Stimulated activated CD4-positive, alpha-beta T cell treated with anti-CD3 and anti-CD28 coated beads, TNF-alpha, amount 100 ng/mL, for 48 hours (primary cell): Measurements from ENCODE around the gene MESP2.

Experiments used
- DNase-seq, 3 donors: peaks; one replicate each; pipeline ENCODE4 v3.0.0-alpha.2; 2020; ENCODE audit warnings: low read depth in 3 of 3

Gene MESP2

DNA sequence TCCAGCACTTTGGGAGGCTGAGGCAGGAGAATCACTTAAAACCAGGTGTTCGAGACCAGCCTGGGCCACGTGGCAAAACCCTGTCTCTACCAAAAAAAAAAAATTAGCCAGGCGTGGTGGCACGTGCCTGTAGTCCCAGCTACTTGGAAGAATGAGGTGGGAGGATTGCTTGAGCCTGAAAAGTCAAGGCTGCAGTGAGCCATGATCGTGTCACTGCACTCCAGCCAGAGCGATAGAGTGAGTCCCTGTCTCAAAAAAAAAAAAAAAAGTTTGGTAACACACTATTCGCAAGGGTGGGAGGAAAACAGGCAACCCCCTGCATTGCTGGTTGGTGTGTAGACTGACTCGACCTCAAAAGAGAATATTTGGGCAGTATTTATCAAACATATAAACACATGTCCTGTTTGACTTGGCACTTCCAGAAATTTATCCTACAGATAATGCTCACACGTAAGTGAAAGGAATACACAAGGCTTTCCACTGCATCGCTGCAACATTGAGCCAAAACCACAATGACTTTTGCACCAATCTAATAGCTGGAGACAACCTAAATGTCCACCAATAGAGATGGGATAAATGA is 41.7 kb downstream of the MESP2 start:
- no peak for DNase-seq

DNA sequence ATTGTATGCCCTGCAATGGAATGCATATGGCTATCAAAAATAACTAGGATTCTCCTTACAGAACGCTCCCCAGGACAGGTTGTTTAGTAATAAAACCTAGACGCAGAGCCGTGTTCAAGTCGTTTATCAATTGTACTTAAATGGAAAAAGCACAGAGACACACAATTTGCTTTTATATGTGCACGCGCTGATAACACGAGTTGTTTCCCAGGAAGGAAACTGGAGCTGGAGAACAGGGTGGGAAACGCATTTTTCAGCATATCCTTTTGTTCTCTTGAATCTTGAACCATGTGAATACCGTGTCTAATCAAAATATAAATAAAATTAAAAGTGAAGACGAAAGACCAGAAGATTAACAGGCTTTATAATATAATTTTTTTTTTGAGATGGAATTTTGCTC is 42.2 kb downstream of the MESP2 start:
- DNase-seq = no peak

DNA sequence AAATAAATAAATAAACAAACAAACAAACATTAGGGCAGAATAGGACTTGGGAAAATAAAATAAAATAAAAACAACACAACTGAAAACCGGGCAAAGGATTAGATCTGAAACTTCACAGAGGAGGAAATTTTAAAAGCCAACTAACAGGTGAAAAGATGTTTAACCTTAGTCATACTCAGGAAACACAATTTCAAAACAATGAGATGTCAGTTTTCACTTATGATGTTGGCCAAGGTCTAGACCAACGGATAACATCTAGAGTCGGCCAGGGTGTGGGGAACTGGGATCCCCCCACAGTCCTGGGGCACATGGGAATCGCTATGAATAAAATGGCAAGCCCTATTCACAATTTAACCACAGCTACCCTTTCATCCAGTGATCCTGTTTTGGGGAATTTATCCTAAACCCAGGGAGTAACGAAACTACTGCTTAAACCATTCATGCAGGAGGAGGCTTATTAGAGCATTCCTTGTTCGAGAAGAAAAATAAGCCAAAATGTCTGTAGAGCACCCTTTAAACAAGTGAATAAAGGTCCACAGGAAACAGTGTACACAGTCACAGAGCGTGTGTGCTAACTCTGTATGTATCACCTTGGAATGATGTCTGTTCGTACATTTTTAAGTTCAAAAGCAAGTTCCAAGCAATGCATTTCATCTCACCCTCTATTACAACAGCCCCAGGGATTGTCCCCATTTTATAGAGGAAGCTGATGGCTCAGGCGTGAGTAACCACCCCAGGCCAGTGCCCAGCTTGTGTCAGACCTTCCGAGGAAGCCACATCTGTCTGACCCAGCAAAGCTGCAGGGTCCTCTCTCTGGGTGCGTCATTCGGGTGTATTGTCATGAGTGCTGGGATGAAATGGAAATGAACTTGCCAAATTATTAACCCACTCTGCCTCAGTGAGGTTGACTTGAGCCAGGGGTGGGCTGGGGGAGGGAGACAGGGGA is 44.8 kb downstream of the MESP2 start:
- no peak for DNase-seq

DNA sequence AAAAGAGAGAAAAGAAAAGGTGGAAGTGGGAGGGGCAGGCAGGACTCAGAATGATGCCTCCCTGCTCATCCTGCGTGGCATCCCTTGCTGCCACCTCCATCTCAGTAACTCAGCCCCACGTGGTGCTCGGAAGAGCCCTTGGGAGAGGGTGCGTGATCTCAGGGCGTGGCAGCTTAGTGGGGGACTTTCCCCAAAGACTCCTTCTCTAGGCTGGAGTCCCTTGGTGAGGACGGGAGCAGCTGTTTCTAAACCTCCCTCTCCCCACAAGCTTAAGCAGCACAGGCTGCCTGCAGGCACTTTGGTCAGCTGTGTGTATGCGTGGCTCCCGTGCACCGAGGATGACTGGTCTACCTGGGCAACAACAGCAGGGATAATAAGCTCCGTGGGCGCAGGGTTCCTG is 45.9 kb downstream of the MESP2 start:
- no peak for DNase-seq

DNA sequence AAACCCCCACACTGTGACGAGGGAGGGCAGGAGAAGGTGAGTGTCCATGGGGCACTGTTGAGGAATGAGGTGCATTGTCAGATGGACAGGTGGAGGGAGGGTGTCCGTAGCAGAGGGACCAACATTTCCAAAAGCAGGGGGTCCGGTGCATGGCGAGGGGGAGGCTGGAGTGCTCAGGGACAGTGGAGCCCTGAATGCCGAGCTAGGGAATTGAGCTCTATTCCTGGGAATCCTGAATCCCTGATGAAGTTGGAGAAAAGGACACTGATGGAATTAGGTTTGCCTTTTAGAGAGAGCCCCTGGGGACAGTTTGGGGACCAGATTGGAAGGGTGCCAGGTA is 46.4 kb downstream of the MESP2 start:
- DNase-seq = no peak

DNA sequence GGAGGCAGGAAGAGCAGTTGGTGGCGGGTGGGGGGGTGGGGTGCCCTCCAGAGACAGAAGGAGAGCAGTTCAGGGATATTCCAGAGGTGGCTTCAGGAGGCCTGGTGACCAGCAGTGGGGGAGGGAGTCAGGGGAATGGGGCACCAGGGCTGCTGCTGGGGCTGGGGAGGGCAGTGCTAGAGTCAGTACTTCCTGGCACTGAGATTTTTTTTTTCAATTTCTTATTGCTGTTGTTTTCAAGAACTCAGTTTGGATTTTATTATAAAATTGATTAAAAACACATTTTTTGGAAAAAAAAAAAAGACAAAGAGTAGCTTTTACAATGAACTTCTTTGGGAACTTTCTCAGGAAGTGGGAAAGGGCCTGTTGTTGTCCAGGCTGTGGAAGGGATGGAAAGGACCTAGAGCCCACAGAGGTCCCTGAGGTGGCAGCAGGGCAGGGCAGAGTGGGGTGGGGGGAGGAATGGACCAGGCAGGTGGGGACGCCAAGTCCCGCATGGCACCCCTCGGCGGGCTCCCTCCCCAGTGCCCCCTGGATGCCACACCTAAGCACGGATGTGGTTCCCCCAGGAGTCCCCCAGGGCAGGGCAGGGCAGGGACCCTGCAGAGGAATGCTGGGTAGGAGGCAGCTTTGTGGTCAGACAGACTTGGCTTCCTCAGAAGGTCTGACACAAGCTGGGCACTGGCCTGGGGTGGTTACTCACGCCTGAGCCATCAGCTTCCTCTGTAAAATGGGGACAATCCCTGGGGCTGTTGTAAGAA is 47.0 kb downstream of the MESP2 start:
- no peak for DNase-seq

DNA sequence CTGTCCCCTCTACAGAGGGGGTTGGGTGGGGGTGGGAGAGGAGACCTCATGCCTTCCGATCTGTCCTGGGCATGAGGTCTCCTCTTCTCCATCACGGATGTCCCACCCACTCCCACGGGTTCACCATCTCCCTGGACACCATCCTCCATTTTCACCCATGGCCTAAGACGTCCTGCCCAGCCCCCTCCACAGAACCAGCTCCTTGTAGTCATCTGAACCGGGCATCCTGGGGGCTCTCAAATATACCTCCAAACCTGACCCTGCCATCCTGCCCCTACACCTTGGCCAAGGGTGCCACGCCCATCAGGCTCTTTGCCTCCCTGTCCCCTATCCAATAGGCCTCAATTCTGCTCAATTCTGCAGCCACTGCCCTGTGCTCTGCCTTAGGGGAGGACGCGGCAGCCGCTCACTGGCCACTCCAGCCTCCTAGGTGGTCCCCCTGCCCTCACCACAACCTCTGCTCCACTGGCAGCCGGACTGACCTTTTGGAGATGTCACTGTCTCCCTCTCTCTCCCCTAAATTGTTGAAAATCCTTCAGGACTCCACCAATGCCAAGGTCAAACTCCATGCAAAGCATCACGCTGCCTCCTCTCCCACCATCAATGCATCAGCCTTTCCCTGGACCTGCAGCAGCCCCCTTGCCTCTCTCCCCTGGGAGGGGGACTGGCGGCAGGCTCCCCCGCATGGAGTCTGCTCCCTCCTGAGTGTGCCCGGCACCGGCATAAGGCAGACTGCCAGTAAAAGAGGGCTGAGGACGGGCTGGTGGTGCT is 47.9 kb downstream of the MESP2 start:
- DNase-seq = no peak

DNA sequence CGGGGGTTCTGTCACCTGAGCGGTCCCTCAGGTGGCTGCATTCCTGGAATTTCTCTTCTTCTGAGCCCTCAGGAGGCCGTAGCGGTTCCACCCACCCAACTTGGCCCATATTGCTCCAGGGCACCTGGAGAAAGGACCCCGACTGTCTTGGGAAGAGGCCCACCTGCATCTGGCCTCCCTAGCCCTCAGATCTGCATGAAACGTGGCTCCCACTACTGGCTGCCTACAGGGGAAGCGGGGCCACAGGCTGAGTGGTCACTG is 48.4 kb downstream of the MESP2 start:
- no peak for DNase-seq

DNA sequence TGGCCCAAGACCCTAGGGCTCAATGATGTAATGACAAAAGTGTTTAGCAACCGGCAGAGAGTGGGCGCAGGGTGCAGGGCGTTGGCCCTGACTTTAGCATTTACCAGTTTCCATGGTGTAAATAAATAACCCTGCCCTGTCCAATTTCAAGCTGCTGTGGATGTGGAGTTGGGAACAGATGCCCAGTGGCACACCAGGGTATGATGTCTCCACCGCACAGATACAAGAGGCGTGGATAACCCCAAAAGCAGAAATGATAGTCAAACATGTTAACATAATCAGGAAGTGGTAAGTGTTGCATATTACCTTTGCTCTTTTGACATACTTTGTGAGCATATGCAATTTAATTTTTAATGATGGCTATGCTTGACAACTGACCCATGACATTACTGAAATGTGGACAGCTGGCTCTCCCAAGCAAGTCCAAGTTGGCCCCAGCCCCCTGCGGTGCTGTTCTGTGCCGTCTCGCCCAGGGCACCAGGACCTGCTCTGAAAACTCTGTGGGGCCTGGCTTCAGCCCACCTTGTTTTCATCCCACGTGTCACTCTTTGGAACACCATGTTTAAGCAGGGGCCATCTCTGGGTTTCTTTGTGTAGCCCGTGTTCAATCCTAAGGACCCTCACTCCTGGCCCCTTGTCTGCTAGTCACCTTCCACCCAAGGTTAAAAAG is 49.3 kb downstream of the MESP2 start:
- no peak for DNase-seq

DNA sequence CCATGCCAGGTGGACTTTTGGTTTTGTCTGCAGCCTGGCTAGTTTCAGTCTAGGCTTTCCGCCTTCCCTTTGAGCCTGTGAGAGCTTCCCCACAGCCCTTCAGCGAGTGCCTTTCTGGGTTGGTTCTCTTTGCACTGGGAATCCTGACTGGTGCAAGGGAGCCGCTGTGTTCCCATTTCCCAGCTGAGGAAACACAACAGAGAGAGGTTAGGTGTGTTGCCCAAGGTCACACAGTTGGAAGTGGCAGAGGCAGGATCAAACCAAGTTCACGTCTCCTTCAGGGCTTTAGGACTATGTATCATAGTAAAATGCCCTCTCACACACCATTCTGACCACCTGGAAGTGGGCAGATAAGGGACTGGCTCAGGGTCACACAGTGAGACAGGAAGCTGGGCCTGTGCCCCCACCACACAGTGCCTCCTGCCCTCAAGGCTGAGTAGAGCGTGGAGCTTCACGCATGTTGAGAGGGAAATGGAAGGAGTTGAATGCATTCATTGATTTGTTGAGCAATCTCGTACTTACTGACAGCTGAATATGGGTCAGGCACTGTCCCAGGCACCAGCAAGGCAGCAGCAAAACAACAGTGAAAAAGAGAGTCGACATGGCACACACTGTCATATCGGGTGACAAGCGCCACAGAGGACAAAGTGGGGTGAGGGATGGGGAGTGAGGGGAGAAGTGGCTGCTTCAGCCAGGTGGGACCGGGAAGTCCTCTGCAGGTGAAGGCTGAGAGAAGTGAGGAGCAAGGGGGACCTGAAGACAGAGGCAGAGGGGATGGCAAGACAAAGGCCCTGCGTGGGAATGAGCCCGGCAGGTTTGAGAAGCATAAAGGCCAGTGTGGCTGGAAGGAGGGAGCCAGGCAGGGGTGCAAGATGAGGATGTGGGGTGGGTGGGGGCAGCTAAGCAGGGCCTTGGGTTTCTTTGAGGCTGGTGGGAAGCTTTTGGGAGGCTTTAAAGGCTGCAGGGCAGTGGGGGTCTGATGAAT is 50.8 kb downstream of the MESP2 start:
- DNase-seq = no peak

DNA sequence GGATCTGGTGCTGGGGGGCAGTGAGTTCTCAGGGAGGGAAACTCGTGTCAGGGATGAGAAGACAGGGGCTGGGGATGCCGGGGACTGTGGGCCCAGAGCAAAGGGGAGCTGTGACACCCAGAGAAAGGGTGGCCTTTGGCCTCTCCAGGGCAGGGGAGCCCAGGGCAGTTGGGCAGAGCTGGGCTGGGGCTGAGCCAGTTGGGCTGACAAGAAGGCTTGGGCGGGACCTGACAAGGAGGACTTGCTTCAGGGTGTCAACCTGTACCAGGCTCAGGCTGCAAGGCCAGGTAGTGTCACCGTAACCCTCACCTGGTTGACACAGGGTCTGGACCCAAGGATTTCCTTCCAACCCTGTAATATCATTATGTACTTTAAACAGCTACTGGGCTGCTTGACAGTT is 51.7 kb downstream of the MESP2 start:
- no peak for DNase-seq
